GM23338 (cell line): ENCODE measurements around the gene CRYBG1. TPM values are rescaled to one million over a fixed set of nuclear protein-coding genes. Genes with fewer than 3 reads are reported as not detected.

Source experiments
- ATAC-seq: fragments of 200-7000 bp; cut with Tn5 transposase; 3 replicates; pipeline ENCODE4 v1.9.1; 2020
- DNase-seq: peaks from one replicate; pipeline ENCODE4 v3.0.0-alpha.2; 2015; ENCODE audit warnings: low spot score
- H2AFZ ChIP-seq: fragments of 200-600 bp; sonication (generic); 2 replicates; pipeline ENCODE4 v1.8.0; 2016; ENCODE audit warnings: antibody characterized with exemption, mild to moderate bottlenecking, moderate library complexity
- H3F3A ChIP-seq: fragments of 200-600 bp; sonication (generic); replicated peaks from 2 replicates; pipeline ENCODE4 v1.8.0; 2017; ENCODE audit warnings: antibody characterized with exemption, mixed run types, low read depth
- H3K27ac ChIP-seq: fragments of 200-600 bp; sonication (generic); 2 replicates; pipeline ENCODE4 v1.6.1; 2016; ENCODE audit warnings: low read depth
- H3K27me3 ChIP-seq: fragments of 200-600 bp; sonication (generic); 2 replicates; pipeline ENCODE4 v1.8.0; 2016; ENCODE audit warnings: mild to moderate bottlenecking, mixed run types, moderate library complexity; ENCODE audit not compliant: insufficient read depth
- H3K36me3 ChIP-seq: fragments of 200-600 bp; sonication (generic); 2 replicates; pipeline ENCODE4 v1.8.0; 2016; ENCODE audit warnings: mild to moderate bottlenecking; ENCODE audit not compliant: insufficient read depth
- H3K4me1 ChIP-seq: fragments of 200-600 bp; sonication (generic); 2 replicates; pipeline ENCODE4 v1.8.0; 2016; ENCODE audit warnings: mild to moderate bottlenecking, moderate library complexity; ENCODE audit not compliant: insufficient read depth
- H3K4me2 ChIP-seq: fragments of 200-600 bp; sonication (generic); 2 replicates; pipeline ENCODE4 v1.7.1; 2017; ENCODE audit warnings: mixed run types
- H3K4me3 ChIP-seq: fragments of 200-600 bp; sonication (generic); 2 replicates; pipeline ENCODE4 v1.6.1; 2016; ENCODE audit warnings: mixed run types
- H3K79me2 ChIP-seq: fragments of 200-600 bp; sonication (generic); replicated peaks from 2 replicates; pipeline ENCODE4 v1.8.0; 2017; ENCODE audit warnings: mild to moderate bottlenecking; ENCODE audit not compliant: insufficient read depth
- H3K9me2 ChIP-seq: fragments of 200-600 bp; sonication (generic); 2 replicates; pipeline ENCODE4 v1.8.0; 2017; ENCODE audit not compliant: insufficient read depth
- H4K20me1 ChIP-seq: fragments of 200-600 bp; sonication (generic); replicated peaks from 2 replicates; pipeline ENCODE4 v1.8.0; 2017; ENCODE audit warnings: mild to moderate bottlenecking; ENCODE audit not compliant: insufficient read depth
- H3K27ac Mint-ChIP-seq: 2 replicates; pipeline ENCODE4 v1.8.0; 2020; ENCODE audit warnings: inconsistent platforms, mild to moderate bottlenecking, moderate library complexity, mixed read lengths
- H3K27me3 Mint-ChIP-seq: 3 replicates; pipeline ENCODE4 v1.8.0; 2022; ENCODE audit warnings: low read depth, mild to moderate bottlenecking, moderate library complexity, mixed read lengths, inconsistent platforms; ENCODE audit not compliant: insufficient read depth, poor library complexity
- H3K36me3 Mint-ChIP-seq: 3 replicates; pipeline ENCODE4 v1.8.0; 2021; ENCODE audit warnings: low read depth, mild to moderate bottlenecking, inconsistent platforms, moderate library complexity, mixed read lengths
- H3K4me1 Mint-ChIP-seq: 3 replicates; pipeline ENCODE4 v1.8.0; 2020; ENCODE audit warnings: mild to moderate bottlenecking, inconsistent platforms, mixed read lengths
- H3K4me3 Mint-ChIP-seq: 3 replicates; pipeline ENCODE4 v1.8.0; 2021; ENCODE audit warnings: moderate library complexity, mild to moderate bottlenecking, inconsistent platforms, mixed read lengths
- H3K9me3 Mint-ChIP-seq: 3 replicates; pipeline ENCODE4 v1.8.0; 2020; ENCODE audit warnings: moderate library complexity, mild to moderate bottlenecking, inconsistent platforms, mixed read lengths
- EZH2phosphoT487 ChIP-seq: fragments of 200-600 bp; sonication (generic); IDR thresholded peaks from one replicate; pipeline ENCODE4 v1.8.1; 2018; ENCODE audit warnings: antibody characterized with exemption; ENCODE audit not compliant: unreplicated experiment
- JUNB ChIP-seq: IDR thresholded peaks from one replicate; pipeline ENCODE4 v1.6.1; 2016; ENCODE audit warnings: antibody characterized with exemption; ENCODE audit not compliant: unreplicated experiment
- NANOG ChIP-seq: IDR thresholded peaks from 2 replicates; pipeline ENCODE4 v1.6.1; 2016; ENCODE audit warnings: antibody characterized with exemption, borderline replicate concordance
- POLR2AphosphoS5 ChIP-seq: IDR thresholded peaks from 2 replicates; pipeline ENCODE4 v1.6.1; 2016; ENCODE audit warnings: antibody characterized with exemption, low read depth
- polyA plus RNA-seq: library from polyadenylated mRNA; unstranded; fragments of >200 nt; fragmentation: Nextera tagmentation; extraction: Ambion mirVana; gene quantifications from 2 replicates; pipeline ENCODE4 v1.2.1, GENCODE V29; 2016
- total RNA-seq: library from RNA; depleted of rRNA; stranded (reverse); fragments of >200 nt; shearing (Covaris generic); gene quantifications from 2 replicates; pipeline ENCODE4 v1.2.3, GENCODE V29; 2014
- TF ChIP-seq, protein P1 (sequence below): fragments of 250-450 bp; sonication (Bioruptor Pico); IDR thresholded peaks from 2 replicates; pipeline ENCODE4 v1.5.0; 2020; ENCODE audit warnings: mild to moderate bottlenecking, moderate library complexity
- TF ChIP-seq, protein P2 (sequence below), 2 experiments: fragments of 200-600 bp in 1 of 2; sonication (generic) in 1 of 2; conservative IDR thresholded peaks; 2 replicates each; pipeline versions ENCODE4 v1.5.1 to v1.6.1; 2016 to 2017; ENCODE audit warnings: antibody characterized with exemption in 2 of 2, low read depth in 2 of 2, mild to moderate bottlenecking in 2 of 2, moderate library complexity in 1 of 2
- TF ChIP-seq, protein P3 (sequence below): IDR thresholded peaks from one replicate; pipeline ENCODE4 v1.6.1; 2018; ENCODE audit warnings: antibody characterized with exemption; ENCODE audit not compliant: unreplicated experiment

Gene CRYBG1
- total and polyA plus RNA-seq, 2 experiments from 2014 or later: 3.7 to 17.2 TPM

DNA sequence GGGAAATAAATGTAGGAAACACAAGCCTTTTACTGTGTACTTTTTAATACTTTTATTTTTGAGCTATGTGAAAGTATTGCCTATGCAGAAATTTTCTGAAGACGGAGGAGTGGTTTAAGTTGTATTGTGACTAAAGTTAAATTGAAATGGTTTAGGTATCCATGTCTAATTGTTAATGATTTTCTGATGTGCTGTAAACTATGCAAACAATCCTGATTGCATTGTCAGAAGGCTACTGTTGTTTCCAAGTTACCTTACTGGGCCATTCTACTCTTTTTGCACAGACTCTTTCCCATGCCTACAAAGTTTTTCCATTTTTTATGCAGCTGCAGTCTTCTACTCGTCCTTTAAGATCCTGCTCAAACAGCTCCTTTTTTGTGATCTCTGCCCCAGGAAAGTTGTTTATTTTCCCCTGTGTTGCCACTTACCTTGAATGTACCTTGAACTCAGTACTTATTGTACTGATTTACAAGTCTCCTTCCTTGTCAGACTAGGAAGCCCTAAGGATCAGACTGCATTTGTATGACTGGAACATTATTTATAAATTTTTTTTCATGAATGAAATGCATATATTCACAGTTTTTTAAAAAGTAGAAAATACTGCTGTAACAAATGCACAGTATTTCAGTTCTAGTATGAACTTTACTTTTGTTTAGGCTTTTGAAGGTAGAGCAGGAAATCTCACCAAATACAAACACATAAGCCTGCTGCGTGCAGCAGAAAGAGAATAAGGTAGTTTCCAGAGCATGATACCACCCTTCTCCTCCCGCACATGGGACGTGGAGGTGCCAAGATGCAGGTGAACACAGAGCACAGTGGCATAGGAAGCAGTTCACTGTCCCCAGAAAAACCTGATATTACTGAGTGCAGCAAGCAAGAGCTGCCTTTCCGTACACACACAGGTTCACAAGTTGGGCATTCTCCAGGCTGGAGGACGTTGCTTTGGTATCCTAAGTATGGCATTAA lies 97.8 kb downstream of the CRYBG1 start (continued):
- TF ChIP-seq, protein P1, sequence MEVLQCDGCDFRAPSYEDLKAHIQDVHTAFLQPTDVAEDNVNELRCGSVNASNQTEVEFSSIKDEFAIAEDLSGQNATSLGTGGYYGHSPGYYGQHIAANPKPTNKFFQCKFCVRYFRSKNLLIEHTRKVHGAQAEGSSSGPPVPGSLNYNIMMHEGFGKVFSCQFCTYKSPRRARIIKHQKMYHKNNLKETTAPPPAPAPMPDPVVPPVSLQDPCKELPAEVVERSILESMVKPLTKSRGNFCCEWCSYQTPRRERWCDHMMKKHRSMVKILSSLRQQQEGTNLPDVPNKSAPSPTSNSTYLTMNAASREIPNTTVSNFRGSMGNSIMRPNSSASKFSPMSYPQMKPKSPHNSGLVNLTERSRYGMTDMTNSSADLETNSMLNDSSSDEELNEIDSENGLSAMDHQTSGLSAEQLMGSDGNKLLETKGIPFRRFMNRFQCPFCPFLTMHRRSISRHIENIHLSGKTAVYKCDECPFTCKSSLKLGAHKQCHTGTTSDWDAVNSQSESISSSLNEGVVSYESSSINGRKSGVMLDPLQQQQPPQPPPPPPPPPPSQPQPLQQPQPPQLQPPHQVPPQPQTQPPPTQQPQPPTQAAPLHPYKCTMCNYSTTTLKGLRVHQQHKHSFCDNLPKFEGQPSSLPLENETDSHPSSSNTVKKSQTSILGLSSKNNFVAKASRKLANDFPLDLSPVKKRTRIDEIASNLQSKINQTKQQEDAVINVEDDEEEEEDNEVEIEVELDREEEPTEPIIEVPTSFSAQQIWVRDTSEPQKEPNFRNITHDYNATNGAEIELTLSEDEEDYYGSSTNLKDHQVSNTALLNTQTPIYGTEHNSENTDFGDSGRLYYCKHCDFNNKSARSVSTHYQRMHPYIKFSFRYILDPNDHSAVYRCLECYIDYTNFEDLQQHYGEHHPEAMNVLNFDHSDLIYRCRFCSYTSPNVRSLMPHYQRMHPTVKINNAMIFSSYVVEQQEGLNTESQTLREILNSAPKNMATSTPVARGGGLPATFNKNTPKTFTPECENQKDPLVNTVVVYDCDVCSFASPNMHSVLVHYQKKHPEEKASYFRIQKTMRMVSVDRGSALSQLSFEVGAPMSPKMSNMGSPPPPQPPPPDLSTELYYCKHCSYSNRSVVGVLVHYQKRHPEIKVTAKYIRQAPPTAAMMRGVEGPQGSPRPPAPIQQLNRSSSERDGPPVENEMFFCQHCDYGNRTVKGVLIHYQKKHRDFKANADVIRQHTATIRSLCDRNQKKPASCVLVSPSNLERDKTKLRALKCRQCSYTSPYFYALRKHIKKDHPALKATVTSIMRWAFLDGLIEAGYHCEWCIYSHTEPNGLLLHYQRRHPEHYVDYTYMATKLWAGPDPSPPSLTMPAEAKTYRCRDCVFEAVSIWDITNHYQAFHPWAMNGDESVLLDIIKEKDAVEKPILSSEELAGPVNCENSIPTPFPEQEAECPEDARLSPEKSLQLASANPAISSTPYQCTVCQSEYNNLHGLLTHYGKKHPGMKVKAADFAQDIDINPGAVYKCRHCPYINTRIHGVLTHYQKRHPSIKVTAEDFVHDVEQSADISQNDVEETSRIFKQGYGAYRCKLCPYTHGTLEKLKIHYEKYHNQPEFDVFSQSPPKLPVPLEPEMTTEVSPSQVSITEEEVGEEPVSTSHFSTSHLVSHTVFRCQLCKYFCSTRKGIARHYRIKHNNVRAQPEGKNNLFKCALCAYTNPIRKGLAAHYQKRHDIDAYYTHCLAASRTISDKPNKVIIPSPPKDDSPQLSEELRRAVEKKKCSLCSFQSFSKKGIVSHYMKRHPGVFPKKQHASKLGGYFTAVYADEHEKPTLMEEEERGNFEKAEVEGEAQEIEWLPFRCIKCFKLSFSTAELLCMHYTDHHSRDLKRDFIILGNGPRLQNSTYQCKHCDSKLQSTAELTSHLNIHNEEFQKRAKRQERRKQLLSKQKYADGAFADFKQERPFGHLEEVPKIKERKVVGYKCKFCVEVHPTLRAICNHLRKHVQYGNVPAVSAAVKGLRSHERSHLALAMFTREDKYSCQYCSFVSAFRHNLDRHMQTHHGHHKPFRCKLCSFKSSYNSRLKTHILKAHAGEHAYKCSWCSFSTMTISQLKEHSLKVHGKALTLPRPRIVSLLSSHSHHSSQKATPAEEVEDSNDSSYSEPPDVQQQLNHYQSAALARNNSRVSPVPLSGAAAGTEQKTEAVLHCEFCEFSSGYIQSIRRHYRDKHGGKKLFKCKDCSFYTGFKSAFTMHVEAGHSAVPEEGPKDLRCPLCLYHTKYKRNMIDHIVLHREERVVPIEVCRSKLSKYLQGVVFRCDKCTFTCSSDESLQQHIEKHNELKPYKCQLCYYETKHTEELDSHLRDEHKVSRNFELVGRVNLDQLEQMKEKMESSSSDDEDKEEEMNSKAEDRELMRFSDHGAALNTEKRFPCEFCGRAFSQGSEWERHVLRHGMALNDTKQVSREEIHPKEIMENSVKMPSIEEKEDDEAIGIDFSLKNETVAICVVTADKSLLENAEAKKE (CRISPR knock-in tag): no peak
- TF ChIP-seq JUNB (no peak), EZH2phosphoT487 (no peak), NANOG (no peak)

DNA sequence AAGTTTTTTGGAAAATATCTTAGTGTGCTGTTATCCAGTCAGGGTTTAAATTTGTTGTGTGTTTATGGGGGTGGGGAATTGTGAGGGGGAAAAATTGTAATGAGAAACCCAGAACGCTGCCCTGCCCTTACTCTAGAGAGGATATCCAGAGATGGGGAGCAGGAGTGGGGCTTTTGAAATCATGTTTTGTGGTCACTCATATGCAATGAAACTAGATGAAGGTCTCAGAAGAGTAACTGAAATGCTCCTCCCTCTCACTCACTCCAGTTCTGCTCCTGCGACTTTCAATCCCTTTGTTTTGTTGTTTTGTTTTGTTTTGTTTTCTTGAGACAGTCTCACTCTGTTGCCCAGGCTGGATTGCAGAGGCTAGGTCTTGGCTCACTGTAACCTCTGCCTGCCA lies 100.0 kb downstream of the CRYBG1 start:
- Histone ChIP-seq H3K4me3 (no peak overlapping the region), H3K4me2 (no peak overlapping the region), H3K9me2 (no peaks in the 10 kb centered on the region), H3K79me2 (no peaks in the 10 kb centered on the region), H2AFZ (no peak overlapping the region), H3F3A (no peaks in the 10 kb centered on the region), H3K36me3 (no peaks in the 10 kb centered on the region), H3K4me1 (peaks cover 11% of the 10 kb centered on the region), H3K27ac (peak overlapping the region; percentile 29; the same call in 1 of the 2 replicates), H4K20me1 (no peaks in the 10 kb centered on the region), H3K27me3 (no peaks in the 10 kb centered on the region)
- no peak for ATAC-seq
- DNase-seq: no peak
- no peaks in the 10 kb centered on the region for H3K36me3 Mint-ChIP-seq
- H3K9me3 Mint-ChIP-seq: no peaks in the 10 kb centered on the region
- H3K27me3 Mint-ChIP-seq: peaks cover 11% of the 10 kb centered on the region
- no peak overlapping the region for H3K27ac Mint-ChIP-seq
- peaks cover 22% of the 10 kb centered on the region for H3K4me1 Mint-ChIP-seq
- H3K4me3 Mint-ChIP-seq: no peak overlapping the region
- TF ChIP-seq NANOG (no peak), POLR2AphosphoS5 (no peak), JUNB (no peak), EZH2phosphoT487 (no peak)
- TF ChIP-seq, protein P2, sequence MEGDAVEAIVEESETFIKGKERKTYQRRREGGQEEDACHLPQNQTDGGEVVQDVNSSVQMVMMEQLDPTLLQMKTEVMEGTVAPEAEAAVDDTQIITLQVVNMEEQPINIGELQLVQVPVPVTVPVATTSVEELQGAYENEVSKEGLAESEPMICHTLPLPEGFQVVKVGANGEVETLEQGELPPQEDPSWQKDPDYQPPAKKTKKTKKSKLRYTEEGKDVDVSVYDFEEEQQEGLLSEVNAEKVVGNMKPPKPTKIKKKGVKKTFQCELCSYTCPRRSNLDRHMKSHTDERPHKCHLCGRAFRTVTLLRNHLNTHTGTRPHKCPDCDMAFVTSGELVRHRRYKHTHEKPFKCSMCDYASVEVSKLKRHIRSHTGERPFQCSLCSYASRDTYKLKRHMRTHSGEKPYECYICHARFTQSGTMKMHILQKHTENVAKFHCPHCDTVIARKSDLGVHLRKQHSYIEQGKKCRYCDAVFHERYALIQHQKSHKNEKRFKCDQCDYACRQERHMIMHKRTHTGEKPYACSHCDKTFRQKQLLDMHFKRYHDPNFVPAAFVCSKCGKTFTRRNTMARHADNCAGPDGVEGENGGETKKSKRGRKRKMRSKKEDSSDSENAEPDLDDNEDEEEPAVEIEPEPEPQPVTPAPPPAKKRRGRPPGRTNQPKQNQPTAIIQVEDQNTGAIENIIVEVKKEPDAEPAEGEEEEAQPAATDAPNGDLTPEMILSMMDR (conservative IDR thresholded peaks at IDR 0.05; ENCODE audit: low read depth in 2 of 2): no peak
- TF ChIP-seq, protein P3, sequence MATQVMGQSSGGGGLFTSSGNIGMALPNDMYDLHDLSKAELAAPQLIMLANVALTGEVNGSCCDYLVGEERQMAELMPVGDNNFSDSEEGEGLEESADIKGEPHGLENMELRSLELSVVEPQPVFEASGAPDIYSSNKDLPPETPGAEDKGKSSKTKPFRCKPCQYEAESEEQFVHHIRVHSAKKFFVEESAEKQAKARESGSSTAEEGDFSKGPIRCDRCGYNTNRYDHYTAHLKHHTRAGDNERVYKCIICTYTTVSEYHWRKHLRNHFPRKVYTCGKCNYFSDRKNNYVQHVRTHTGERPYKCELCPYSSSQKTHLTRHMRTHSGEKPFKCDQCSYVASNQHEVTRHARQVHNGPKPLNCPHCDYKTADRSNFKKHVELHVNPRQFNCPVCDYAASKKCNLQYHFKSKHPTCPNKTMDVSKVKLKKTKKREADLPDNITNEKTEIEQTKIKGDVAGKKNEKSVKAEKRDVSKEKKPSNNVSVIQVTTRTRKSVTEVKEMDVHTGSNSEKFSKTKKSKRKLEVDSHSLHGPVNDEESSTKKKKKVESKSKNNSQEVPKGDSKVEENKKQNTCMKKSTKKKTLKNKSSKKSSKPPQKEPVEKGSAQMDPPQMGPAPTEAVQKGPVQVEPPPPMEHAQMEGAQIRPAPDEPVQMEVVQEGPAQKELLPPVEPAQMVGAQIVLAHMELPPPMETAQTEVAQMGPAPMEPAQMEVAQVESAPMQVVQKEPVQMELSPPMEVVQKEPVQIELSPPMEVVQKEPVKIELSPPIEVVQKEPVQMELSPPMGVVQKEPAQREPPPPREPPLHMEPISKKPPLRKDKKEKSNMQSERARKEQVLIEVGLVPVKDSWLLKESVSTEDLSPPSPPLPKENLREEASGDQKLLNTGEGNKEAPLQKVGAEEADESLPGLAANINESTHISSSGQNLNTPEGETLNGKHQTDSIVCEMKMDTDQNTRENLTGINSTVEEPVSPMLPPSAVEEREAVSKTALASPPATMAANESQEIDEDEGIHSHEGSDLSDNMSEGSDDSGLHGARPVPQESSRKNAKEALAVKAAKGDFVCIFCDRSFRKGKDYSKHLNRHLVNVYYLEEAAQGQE: no peak
